ENCODE data around the gene HEPHL1.

The HEPHL1 gene

DNA sequence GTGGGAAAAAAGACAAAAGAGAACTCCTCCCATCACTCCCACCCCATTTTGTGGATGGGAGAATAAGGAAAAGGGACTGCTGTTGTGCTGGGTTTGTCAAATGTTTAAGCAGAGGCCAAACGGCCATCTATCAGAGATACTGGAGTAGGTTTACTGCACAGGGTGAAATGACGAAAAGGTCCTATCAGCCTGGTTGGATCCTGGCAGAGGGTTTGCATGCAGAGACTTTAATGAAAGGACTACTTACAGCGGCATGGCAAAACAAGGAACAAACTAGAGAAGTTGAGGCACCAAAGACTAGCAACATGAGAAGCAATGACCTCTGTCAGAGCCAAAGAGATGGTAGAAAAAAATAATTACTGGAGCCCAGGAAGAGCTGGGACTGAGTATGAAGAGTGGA is 32.2 kb upstream of the HEPHL1 start:
- 0 out of 2 replicates have a peak, but pooled peaks cover 3% of the 10 kb centered on the region for H3K9me3 ChIP-seq (ENCODE audit: low read length)
- TF ChIP-seq EZH2 (IDR thresholded peaks at IDR 0.05; ENCODE audit: borderline replicate concordance, low read length), result no peak
- TF ChIP-seq, protein P1, sequence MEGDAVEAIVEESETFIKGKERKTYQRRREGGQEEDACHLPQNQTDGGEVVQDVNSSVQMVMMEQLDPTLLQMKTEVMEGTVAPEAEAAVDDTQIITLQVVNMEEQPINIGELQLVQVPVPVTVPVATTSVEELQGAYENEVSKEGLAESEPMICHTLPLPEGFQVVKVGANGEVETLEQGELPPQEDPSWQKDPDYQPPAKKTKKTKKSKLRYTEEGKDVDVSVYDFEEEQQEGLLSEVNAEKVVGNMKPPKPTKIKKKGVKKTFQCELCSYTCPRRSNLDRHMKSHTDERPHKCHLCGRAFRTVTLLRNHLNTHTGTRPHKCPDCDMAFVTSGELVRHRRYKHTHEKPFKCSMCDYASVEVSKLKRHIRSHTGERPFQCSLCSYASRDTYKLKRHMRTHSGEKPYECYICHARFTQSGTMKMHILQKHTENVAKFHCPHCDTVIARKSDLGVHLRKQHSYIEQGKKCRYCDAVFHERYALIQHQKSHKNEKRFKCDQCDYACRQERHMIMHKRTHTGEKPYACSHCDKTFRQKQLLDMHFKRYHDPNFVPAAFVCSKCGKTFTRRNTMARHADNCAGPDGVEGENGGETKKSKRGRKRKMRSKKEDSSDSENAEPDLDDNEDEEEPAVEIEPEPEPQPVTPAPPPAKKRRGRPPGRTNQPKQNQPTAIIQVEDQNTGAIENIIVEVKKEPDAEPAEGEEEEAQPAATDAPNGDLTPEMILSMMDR (IDR thresholded peaks at IDR 0.05; ENCODE audit: low read length), result no peak
- no peaks in the 10 kb centered on the region for H4K20me1 ChIP-seq (ENCODE audit: insufficient read depth, low read length)
- H3K4me2 ChIP-seq (ENCODE audit: low read length), result no peak overlapping the region
- H3K4me3 ChIP-seq (ENCODE audit: low read depth, low read length, poor library complexity, severe bottlenecking), result no peak overlapping the region
- H3K27ac ChIP-seq (ENCODE audit: low read depth, low read length, poor library complexity, severe bottlenecking), result no peak overlapping the region
- no peaks in the 10 kb centered on the region for H3K4me1 ChIP-seq (ENCODE audit: insufficient read depth, low read length, severe bottlenecking)
- no peaks in the 10 kb centered on the region for H3K27me3 ChIP-seq (ENCODE audit: insufficient read depth, low read length)
- no peaks in the 10 kb centered on the region for H3K79me2 ChIP-seq (ENCODE audit: insufficient read depth, low read length)
- no peaks in the 10 kb centered on the region for H3K36me3 ChIP-seq (ENCODE audit: insufficient read depth, low read length)
- H3F3A ChIP-seq (ENCODE audit: insufficient read depth, low read length), result no peaks in the 10 kb centered on the region
- H2AFZ ChIP-seq (ENCODE audit: low read length), result no peak overlapping the region
- no peak overlapping the region for H3K9ac ChIP-seq (ENCODE audit: low read length)
- H3K9me2 ChIP-seq (ENCODE audit: low read depth, low read length), result no peaks in the 10 kb centered on the region

DNA sequence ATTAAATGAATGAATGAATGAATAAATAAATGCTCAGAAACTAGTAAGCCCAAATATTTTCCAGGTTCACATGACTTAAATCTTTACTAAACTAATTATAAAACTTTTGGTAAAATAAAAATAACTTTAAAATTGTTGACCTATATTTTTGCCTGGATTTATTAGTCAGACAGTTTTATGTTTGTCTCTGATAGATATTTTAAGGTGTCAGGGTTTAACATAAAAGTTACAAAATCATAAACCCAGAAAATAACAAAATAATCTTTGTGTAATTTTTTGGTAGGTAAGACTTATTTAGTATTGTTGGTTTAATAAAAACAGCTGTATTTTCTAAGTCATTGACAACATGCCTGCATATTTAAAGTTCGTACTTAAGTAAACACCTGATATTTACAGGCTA is 27.4 kb upstream of the HEPHL1 start:
- H3K9me3 ChIP-seq (ENCODE audit: low read length), result 0 out of 2 replicates have a peak, but pooled peaks cover 3% of the 10 kb centered on the region
- H3K27me3 ChIP-seq (ENCODE audit: insufficient read depth, low read length), result no peaks in the 10 kb centered on the region
- H3K4me1 ChIP-seq (ENCODE audit: insufficient read depth, low read length, severe bottlenecking), result no peaks in the 10 kb centered on the region
- no peak overlapping the region for H3K27ac ChIP-seq (ENCODE audit: low read depth, low read length, poor library complexity, severe bottlenecking)
- H3F3A ChIP-seq (ENCODE audit: insufficient read depth, low read length), result no peaks in the 10 kb centered on the region
- H2AFZ ChIP-seq (ENCODE audit: low read length), result no peak overlapping the region
- no peak for TF ChIP-seq EZH2 (IDR thresholded peaks at IDR 0.05; ENCODE audit: borderline replicate concordance, low read length)
- TF ChIP-seq, protein P1 (IDR thresholded peaks at IDR 0.05; ENCODE audit: low read length), result no peak
- H3K4me3 ChIP-seq (ENCODE audit: low read depth, low read length, poor library complexity, severe bottlenecking), result no peak overlapping the region
- H3K79me2 ChIP-seq (ENCODE audit: insufficient read depth, low read length), result no peaks in the 10 kb centered on the region
- H3K4me2 ChIP-seq (ENCODE audit: low read length), result no peak overlapping the region
- no peak overlapping the region for H3K9ac ChIP-seq (ENCODE audit: low read length)
- H3K36me3 ChIP-seq (ENCODE audit: insufficient read depth, low read length), result no peaks in the 10 kb centered on the region
- H3K9me2 ChIP-seq (ENCODE audit: low read depth, low read length), result no peaks in the 10 kb centered on the region
- no peaks in the 10 kb centered on the region for H4K20me1 ChIP-seq (ENCODE audit: insufficient read depth, low read length)

DNA sequence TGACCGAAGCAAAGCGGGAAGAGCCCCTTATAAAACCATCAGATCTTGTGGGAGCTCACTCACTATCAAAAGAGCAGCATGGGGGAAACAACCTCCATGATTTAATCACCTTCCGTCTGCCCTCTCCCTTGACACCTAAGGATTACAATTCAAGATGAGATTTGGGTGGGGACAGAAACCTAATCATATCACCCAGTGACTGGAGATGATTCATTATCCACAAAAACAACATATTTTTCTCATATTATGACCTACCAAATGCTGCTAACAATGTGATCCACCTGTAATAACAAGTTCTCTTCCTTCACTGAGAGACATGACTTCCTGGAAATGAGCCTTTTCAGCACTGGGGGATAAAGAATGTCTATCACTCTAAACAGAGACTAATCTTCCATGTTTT is 23.4 kb upstream of the HEPHL1 start:
- no peaks in the 10 kb centered on the region for H3K27me3 ChIP-seq (ENCODE audit: insufficient read depth, low read length)
- H3F3A ChIP-seq (ENCODE audit: insufficient read depth, low read length), result no peaks in the 10 kb centered on the region
- H3K4me3 ChIP-seq (ENCODE audit: low read depth, low read length, poor library complexity, severe bottlenecking), result no peak overlapping the region
- no peak overlapping the region for H3K4me2 ChIP-seq (ENCODE audit: low read length)
- no peaks in the 10 kb centered on the region for H3K36me3 ChIP-seq (ENCODE audit: insufficient read depth, low read length)
- no peaks in the 10 kb centered on the region for H3K79me2 ChIP-seq (ENCODE audit: insufficient read depth, low read length)
- H3K9ac ChIP-seq (ENCODE audit: low read length), result no peak overlapping the region
- no peak overlapping the region for H2AFZ ChIP-seq (ENCODE audit: low read length)
- 0 out of 2 replicates have a peak, but pooled peaks cover 2% of the 10 kb centered on the region for H3K9me3 ChIP-seq (ENCODE audit: low read length)
- no peaks in the 10 kb centered on the region for H3K4me1 ChIP-seq (ENCODE audit: insufficient read depth, low read length, severe bottlenecking)
- no peaks in the 10 kb centered on the region for H3K9me2 ChIP-seq (ENCODE audit: low read depth, low read length)
- H3K27ac ChIP-seq (ENCODE audit: low read depth, low read length, poor library complexity, severe bottlenecking), result no peak overlapping the region
- no peak for TF ChIP-seq EZH2 (IDR thresholded peaks at IDR 0.05; ENCODE audit: borderline replicate concordance, low read length)
- TF ChIP-seq, protein P1 (IDR thresholded peaks at IDR 0.05; ENCODE audit: low read length), result no peak
- no peaks in the 10 kb centered on the region for H4K20me1 ChIP-seq (ENCODE audit: insufficient read depth, low read length)

All from OCI-LY1 (cell line).